ENCODE results near the gene SYNE4.

The SYNE4 gene

DNA sequence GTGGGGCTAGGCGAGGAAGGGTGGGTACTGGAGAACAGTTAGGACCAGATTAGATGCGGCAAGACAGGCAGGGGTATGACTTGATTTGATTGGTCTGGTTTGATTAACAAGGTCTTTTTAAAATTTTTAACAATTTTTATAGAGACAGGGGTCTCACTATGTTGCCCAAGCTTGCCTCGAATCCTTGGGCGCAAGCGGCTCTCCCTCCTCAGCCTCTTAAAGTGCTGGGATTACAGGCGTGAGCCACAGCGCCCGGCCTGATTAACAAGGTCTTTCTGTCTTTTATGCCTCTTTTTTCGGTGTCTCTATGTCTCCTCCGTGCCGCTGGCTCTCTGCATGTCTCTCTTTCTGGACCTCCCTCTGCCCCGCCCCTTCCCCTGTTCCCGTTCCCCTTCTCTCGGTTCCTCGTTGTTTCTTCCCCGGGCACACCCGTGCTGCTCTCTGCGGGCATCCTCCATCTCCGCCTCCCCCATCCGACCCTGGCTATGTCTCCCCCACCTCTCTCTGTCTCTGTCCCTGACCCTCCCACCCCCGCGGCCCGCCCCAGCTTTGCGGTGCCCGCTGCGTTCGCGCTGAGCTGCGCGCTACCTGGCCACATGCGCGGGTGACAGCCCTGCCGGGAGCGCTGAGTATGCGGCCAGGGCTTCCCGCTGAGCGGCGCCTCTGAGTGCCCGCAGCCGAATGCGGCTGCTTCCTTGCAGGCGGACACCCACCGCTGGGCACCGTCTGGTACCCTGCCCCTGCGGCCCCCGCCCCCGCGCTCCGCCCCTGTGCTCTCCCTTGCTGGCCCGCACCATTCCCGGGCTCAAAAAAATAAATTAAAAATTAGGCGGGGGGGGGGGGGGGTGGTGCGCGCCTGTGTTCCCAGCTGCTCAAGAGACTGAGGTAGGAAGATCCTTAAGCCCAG lies 21.7 kb downstream of the SYNE4 start (continued):
- TF ChIP-seq ZNF214 (tag by site-specific recombination; IDR thresholded peaks at IDR 0.05; ENCODE audit: borderline replicate concordance), result no peak
- TF ChIP-seq ZNF776 (tag by site-specific recombination; IDR thresholded peaks at IDR 0.05; ENCODE audit: borderline replicate concordance), result no peak
- TF ChIP-seq SCRT2 (tag by site-specific recombination; IDR thresholded peaks at IDR 0.05), result no peak
- TF ChIP-seq ZNF707 (tag by site-specific recombination; IDR thresholded peaks at IDR 0.05), result no peak
- TF ChIP-seq ZNF302 (tag by site-specific recombination; IDR thresholded peaks at IDR 0.05; ENCODE audit: low read depth), result no peak
- peak; percentile 21; the same call in 1 of the 2 replicates for TF ChIP-seq REPIN1 (tag by site-specific recombination; IDR thresholded peaks at IDR 0.05; ENCODE audit: low read depth)
- 0 out of 2 replicates have a peak, but pooled peaks have one; percentile 11 for TF ChIP-seq ZNF701 (tag by site-specific recombination; IDR thresholded peaks at IDR 0.05)
- TF ChIP-seq MZF1 (tag by site-specific recombination; IDR thresholded peaks at IDR 0.05; ENCODE audit: borderline replicate concordance), result peak; percentile 87; the same call in 1 of the 2 replicates
- TF ChIP-seq ZNF274 (IDR thresholded peaks at IDR 0.05; ENCODE audit: low read length), result no peak
- TF ChIP-seq ZNF274 (tag by site-specific recombination; IDR thresholded peaks at IDR 0.05; ENCODE audit: borderline replicate concordance), result no peak
- peak; percentile 93; the same call in 1 of the 2 replicates for TF ChIP-seq ZNF2 (tag by site-specific recombination; IDR thresholded peaks at IDR 0.05)
- TF ChIP-seq ZNF426 (tag by site-specific recombination; IDR thresholded peaks at IDR 0.05), result no peak
- TF ChIP-seq, protein P1, sequence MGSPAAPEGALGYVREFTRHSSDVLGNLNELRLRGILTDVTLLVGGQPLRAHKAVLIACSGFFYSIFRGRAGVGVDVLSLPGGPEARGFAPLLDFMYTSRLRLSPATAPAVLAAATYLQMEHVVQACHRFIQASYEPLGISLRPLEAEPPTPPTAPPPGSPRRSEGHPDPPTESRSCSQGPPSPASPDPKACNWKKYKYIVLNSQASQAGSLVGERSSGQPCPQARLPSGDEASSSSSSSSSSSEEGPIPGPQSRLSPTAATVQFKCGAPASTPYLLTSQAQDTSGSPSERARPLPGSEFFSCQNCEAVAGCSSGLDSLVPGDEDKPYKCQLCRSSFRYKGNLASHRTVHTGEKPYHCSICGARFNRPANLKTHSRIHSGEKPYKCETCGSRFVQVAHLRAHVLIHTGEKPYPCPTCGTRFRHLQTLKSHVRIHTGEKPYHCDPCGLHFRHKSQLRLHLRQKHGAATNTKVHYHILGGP (tag by site-specific recombination; IDR thresholded peaks at IDR 0.05), result no peak
- no peak for TF ChIP-seq ZFP41 (tag by site-specific recombination; IDR thresholded peaks at IDR 0.05; ENCODE audit: borderline replicate concordance)
- TF ChIP-seq, protein P2, sequence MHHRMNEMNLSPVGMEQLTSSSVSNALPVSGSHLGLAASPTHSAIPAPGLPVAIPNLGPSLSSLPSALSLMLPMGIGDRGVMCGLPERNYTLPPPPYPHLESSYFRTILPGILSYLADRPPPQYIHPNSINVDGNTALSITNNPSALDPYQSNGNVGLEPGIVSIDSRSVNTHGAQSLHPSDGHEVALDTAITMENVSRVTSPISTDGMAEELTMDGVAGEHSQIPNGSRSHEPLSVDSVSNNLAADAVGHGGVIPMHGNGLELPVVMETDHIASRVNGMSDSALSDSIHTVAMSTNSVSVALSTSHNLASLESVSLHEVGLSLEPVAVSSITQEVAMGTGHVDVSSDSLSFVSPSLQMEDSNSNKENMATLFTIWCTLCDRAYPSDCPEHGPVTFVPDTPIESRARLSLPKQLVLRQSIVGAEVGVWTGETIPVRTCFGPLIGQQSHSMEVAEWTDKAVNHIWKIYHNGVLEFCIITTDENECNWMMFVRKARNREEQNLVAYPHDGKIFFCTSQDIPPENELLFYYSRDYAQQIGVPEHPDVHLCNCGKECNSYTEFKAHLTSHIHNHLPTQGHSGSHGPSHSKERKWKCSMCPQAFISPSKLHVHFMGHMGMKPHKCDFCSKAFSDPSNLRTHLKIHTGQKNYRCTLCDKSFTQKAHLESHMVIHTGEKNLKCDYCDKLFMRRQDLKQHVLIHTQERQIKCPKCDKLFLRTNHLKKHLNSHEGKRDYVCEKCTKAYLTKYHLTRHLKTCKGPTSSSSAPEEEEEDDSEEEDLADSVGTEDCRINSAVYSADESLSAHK (tag by site-specific recombination; IDR thresholded peaks at IDR 0.05), result peak; percentile 44
- TF ChIP-seq ZNF169 (tag by site-specific recombination; IDR thresholded peaks at IDR 0.05), result no peak
- TF ChIP-seq ZNF747 (tag by site-specific recombination; IDR thresholded peaks at IDR 0.05), result no peak
- no peak for TF ChIP-seq TCF7L2 (IDR thresholded peaks at IDR 0.05; ENCODE audit: borderline replicate concordance, low read depth, low read length)
- TF ChIP-seq, protein P3, sequence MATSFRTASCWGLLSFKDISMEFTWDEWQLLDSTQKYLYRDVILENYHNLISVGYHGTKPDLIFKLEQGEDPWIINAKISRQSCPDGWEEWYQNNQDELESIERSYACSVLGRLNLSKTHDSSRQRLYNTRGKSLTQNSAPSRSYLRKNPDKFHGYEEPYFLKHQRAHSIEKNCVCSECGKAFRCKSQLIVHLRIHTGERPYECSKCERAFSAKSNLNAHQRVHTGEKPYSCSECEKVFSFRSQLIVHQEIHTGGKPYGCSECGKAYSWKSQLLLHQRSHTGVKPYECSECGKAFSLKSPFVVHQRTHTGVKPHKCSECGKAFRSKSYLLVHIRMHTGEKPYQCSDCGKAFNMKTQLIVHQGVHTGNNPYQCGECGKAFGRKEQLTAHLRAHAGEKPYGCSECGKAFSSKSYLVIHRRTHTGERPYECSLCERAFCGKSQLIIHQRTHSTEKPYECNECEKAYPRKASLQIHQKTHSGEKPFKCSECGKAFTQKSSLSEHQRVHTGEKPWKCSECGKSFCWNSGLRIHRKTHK (tag by site-specific recombination; IDR thresholded peaks at IDR 0.05), result no peak
- TF ChIP-seq GLI4 (tag by site-specific recombination; IDR thresholded peaks at IDR 0.05), result no peak
- TF ChIP-seq, protein P4, sequence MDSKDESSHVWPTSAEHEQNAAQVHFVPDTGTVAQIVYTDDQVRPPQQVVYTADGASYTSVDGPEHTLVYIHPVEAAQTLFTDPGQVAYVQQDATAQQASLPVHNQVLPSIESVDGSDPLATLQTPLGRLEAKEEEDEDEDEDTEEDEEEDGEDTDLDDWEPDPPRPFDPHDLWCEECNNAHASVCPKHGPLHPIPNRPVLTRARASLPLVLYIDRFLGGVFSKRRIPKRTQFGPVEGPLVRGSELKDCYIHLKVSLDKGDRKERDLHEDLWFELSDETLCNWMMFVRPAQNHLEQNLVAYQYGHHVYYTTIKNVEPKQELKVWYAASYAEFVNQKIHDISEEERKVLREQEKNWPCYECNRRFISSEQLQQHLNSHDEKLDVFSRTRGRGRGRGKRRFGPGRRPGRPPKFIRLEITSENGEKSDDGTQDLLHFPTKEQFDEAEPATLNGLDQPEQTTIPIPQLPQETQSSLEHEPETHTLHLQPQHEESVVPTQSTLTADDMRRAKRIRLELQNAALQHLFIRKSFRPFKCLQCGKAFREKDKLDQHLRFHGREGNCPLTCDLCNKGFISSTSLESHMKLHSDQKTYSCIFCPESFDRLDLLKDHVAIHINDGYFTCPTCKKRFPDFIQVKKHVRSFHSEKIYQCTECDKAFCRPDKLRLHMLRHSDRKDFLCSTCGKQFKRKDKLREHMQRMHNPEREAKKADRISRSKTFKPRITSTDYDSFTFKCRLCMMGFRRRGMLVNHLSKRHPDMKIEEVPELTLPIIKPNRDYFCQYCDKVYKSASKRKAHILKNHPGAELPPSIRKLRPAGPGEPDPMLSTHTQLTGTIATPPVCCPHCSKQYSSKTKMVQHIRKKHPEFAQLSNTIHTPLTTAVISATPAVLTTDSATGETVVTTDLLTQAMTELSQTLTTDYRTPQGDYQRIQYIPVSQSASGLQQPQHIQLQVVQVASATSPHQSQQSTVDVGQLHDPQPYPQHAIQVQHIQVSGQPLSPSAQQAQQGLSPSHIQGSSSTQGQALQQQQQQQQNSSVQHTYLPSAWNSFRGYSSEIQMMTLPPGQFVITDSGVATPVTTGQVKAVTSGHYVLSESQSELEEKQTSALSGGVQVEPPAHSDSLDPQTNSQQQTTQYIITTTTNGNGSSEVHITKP (tag by site-specific recombination; IDR thresholded peaks at IDR 0.05), result peak; percentile 92
- TF ChIP-seq, protein P5, sequence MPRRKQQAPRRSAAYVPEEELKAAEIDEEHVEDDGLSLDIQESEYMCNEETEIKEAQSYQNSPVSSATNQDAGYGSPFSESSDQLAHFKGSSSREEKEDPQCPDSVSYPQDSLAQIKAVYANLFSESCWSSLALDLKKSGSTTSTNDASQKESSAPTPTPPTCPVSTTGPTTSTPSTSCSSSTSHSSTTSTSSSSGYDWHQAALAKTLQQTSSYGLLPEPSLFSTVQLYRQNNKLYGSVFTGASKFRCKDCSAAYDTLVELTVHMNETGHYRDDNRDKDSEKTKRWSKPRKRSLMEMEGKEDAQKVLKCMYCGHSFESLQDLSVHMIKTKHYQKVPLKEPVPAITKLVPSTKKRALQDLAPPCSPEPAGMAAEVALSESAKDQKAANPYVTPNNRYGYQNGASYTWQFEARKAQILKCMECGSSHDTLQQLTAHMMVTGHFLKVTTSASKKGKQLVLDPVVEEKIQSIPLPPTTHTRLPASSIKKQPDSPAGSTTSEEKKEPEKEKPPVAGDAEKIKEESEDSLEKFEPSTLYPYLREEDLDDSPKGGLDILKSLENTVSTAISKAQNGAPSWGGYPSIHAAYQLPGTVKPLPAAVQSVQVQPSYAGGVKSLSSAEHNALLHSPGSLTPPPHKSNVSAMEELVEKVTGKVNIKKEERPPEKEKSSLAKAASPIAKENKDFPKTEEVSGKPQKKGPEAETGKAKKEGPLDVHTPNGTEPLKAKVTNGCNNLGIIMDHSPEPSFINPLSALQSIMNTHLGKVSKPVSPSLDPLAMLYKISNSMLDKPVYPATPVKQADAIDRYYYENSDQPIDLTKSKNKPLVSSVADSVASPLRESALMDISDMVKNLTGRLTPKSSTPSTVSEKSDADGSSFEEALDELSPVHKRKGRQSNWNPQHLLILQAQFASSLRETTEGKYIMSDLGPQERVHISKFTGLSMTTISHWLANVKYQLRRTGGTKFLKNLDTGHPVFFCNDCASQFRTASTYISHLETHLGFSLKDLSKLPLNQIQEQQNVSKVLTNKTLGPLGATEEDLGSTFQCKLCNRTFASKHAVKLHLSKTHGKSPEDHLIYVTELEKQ (tag by site-specific recombination; IDR thresholded peaks at IDR 0.05; ENCODE audit: borderline replicate concordance), result no peak
- 0 out of 2 replicates have a peak, but pooled peaks have one; percentile 4 for TF ChIP-seq PRDM1 (tag by site-specific recombination; IDR thresholded peaks at IDR 0.05)
- TF ChIP-seq HOXD13 (CRISPR knock-in tag; IDR thresholded peaks at IDR 0.05; ENCODE audit: borderline replicate concordance), result no peak
- TF ChIP-seq, protein P6, sequence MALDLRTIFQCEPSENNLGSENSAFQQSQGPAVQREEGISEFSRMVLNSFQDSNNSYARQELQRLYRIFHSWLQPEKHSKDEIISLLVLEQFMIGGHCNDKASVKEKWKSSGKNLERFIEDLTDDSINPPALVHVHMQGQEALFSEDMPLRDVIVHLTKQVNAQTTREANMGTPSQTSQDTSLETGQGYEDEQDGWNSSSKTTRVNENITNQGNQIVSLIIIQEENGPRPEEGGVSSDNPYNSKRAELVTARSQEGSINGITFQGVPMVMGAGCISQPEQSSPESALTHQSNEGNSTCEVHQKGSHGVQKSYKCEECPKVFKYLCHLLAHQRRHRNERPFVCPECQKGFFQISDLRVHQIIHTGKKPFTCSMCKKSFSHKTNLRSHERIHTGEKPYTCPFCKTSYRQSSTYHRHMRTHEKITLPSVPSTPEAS (tag by site-specific recombination; IDR thresholded peaks at IDR 0.05), result 0 out of 2 replicates have a peak, but pooled peaks have one; percentile 11

Measured in HEK293 (cell line).